Keratinocyte (primary cell): ENCODE results near the gene TMEM240.

Experiments
- EZH2 ChIP-seq: IDR thresholded peaks from one replicate; pipeline ENCODE4 v1.6.1; 2012; ENCODE audit warnings: inconsistent platforms, mild to moderate bottlenecking, low read length, moderate library complexity
- TF ChIP-seq, protein P1 (sequence below), 3 experiments: IDR thresholded peaks in 1 of 3; conservative IDR thresholded peaks in 1 of 3; optimal IDR thresholded peaks in 1 of 3; 2 replicates in 2 of 3; 3 replicates in 1 of 3; pipeline versions ENCODE3 to v1.5.1; 2011; ENCODE audit warnings: low read length in 3 of 3, mild to moderate bottlenecking in 3 of 3, moderate library complexity in 2 of 3, control low read depth in 1 of 3, inconsistent platforms in 1 of 3; ENCODE audit not compliant: insufficient read depth in 2 of 3; ENCODE audit errors: extremely low read depth in 1 of 3

DNA sequence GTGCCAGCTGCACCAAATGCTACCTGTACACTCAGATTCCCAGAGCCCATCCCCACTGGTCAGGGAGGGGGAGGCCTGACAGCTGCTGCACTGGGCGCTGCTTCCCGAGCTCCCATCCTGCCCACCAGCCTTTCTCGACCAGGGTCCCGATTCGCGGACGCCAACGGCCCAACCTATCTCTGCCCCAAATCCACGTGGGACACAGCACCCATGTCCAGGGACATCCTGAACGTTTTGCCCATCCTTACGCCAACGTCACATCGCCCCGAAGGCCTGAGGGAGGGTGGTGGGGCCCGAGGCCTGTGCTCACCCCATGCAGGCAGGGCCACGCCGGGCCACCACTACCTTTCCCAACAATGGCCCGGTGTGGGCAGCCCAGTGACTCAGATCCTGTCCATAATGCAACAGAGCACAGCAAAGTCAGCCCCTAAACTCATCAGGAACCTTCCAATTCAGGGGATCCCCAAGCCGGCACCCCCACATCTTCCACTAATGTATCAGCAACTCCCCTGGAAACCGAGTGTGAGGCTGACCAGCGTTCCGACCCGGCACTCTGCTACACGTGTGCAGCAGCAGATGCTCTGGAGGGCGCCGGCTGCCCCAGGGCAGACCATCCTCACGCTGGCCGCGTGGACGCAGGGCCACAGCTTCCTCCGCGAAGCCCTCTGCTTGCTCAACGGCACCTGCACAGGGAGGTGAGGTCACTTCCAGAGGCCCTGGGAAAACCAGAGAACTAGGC, 11.3 kb upstream of the TMEM240 start:
- TF ChIP-seq, protein P1, sequence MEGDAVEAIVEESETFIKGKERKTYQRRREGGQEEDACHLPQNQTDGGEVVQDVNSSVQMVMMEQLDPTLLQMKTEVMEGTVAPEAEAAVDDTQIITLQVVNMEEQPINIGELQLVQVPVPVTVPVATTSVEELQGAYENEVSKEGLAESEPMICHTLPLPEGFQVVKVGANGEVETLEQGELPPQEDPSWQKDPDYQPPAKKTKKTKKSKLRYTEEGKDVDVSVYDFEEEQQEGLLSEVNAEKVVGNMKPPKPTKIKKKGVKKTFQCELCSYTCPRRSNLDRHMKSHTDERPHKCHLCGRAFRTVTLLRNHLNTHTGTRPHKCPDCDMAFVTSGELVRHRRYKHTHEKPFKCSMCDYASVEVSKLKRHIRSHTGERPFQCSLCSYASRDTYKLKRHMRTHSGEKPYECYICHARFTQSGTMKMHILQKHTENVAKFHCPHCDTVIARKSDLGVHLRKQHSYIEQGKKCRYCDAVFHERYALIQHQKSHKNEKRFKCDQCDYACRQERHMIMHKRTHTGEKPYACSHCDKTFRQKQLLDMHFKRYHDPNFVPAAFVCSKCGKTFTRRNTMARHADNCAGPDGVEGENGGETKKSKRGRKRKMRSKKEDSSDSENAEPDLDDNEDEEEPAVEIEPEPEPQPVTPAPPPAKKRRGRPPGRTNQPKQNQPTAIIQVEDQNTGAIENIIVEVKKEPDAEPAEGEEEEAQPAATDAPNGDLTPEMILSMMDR (optimal IDR thresholded peaks at IDR 0.05 in 1 of 3, IDR thresholded peaks at IDR 0.05 in 1 of 3, conservative IDR thresholded peaks at IDR 0.05 in 1 of 3; ENCODE audit: extremely low read depth in 1 of 3, insufficient read depth in 2 of 3, low read length in 3 of 3) = no peak
- no peak for TF ChIP-seq EZH2
